GM12874 (cell line): ENCODE measurements around the gene RPRD1B.

ENCODE experiments used
- CTCF ChIP-seq: IDR thresholded peaks from 2 replicates; pipeline ENCODE4 v1.5.1; 2011; ENCODE audit warnings: low read depth, mild to moderate bottlenecking, control low read depth, low read length, moderate library complexity; ENCODE audit not compliant: insufficient read depth

The RPRD1B gene

GRCh38 chr20:37995856-37996605 lies 37.5 kb upstream of the RPRD1B start:
- TF ChIP-seq CTCF, result no peak

GRCh38 chr20:37997516-37997915 lies 36.0 kb upstream of the RPRD1B start:
- no peak for TF ChIP-seq CTCF

- no peak for TF ChIP-seq CTCF
Measured at GRCh38 chr20:37999526-38000263, 33.9 kb upstream of the RPRD1B start.

GRCh38 chr20:38000293-38000692 lies 33.3 kb upstream of the RPRD1B start:
- no peak for TF ChIP-seq CTCF

GRCh38 chr20:38001173-38001875 lies 32.2 kb upstream of the RPRD1B start:
- TF ChIP-seq CTCF, result no peak

GRCh38 chr20:38001981-38002380 lies 31.6 kb upstream of the RPRD1B start:
- no peak for TF ChIP-seq CTCF

GRCh38 chr20:38002422-38002821 lies 31.1 kb upstream of the RPRD1B start:
- TF ChIP-seq CTCF, result no peak
